22Rv1 (cell line): ENCODE measurements around the gene SMO.

Experiments
- CTCF ChIP-seq: fragments of 450-650 bp; IDR thresholded peaks from 2 replicates; pipeline ENCODE4 v1.5.1; 2017; ENCODE audit warnings: mild to moderate bottlenecking
- ZFX ChIP-seq: fragments of 450-650 bp; IDR thresholded peaks from 2 replicates; pipeline ENCODE4 v1.6.1; 2017; ENCODE audit warnings: antibody characterized with exemption, borderline replicate concordance

- TF ChIP-seq CTCF (no peak), ZFX (no peak)
These were observed 19.2 kb upstream of the SMO start for GRCh38 chr7:129169171-129169671.
